Measurements from ENCODE around the gene GDF11. TPM values are rescaled to one million over a fixed set of nuclear protein-coding genes. Genes with fewer than 3 reads are reported as not detected.

GDF11 gene
- total RNA-seq, 6 experiments from 2014 or later = 15.8 to 25.9 (median 16.9) TPM

GRCh38 chr12:55736780-55737580 lies 5.9 kb upstream of the GDF11 start:
- Mint-ChIP-seq H3K27me3 (ENCODE audit: insufficient read depth) (peaks cover 2% of the 10 kb centered on the region; the same call in 1 of the 2 replicates), H3K4me1 (ENCODE audit: low read depth) (peaks cover 30% of the 10 kb centered on the region), H3K4me3 (peak overlapping the region; percentile 90), H3K27ac (peak overlapping the region; percentile 88), H3K9me3 (no peaks in the 10 kb centered on the region), H3K36me3 (ENCODE audit: low read depth) (no peaks in the 10 kb centered on the region)
- DNase-seq = peak; percentile 72
- TF ChIP-seq CTCF (IDR thresholded peaks at IDR 0.05) = peak; percentile 90

GRCh38 chr12:55737581-55738122 lies 5.3 kb upstream of the GDF11 start:
- no peaks in the 10 kb centered on the region for H3K36me3 Mint-ChIP-seq (ENCODE audit: low read depth)
- H3K27me3 Mint-ChIP-seq (ENCODE audit: insufficient read depth) = peaks cover 2% of the 10 kb centered on the region; the same call in 1 of the 2 replicates
- H3K9me3 Mint-ChIP-seq = no peaks in the 10 kb centered on the region
- DNase-seq = no peak
- TF ChIP-seq CTCF (IDR thresholded peaks at IDR 0.05) = 0 out of 2 replicates have a peak, but pooled peaks have one; percentile 44
- peak overlapping the region; percentile 88 for H3K27ac Mint-ChIP-seq
- peak overlapping the region; percentile 90 for H3K4me3 Mint-ChIP-seq
- H3K4me1 Mint-ChIP-seq (ENCODE audit: low read depth) = peaks cover 37% of the 10 kb centered on the region

DNA sequence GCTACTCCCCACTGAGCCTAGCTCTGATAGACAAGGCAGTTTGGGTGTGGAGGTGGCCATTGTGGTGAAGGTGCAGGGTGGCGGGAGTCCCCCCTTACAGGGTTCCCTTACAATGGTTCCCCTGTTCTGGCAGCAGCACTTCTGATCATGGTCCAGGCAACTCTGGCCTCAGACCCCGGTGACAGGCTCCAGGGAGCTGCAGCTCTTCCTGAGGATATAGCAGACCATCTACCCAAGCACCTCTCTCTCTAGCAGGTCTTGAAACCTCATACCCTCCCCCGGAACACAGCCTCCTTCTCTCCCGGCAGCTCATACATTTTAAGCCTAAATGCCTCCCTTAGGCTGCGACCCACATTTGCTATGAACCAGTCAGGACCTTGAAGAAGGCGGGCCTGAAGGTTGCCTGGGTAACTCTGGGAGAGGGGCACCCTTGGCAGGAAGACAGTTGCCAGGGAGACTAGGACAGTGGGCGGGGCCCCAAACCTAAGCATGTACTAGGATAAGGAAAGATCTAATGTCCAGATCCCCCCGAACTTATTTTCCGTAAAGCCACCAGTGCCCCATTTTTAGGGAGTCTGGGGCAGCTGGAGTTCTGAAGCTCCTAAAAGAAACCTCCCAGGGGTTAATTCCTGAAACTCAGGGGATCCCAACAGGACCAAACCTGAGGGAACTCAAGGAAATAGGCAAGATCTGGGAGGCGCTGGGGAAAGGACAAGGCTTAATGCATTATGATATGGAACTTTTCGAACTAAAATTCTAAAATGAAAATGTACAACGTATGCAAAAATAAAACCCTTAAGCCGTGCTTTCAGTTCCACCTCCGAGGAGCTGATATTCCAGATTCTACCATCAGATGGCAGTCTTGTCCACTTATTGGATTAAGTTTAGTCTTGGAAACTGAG lies 4.5 kb upstream of the GDF11 start:
- H3K4me3 Mint-ChIP-seq = peak overlapping the region; percentile 90

GRCh38 chr12:55739025-55739378 lies 3.9 kb upstream of the GDF11 start:
- TF ChIP-seq CTCF (IDR thresholded peaks at IDR 0.05) = no peak; the same call in none of the 2 replicates
- Mint-ChIP-seq H3K27ac (no peak overlapping the region), H3K9me3 (no peaks in the 10 kb centered on the region), H3K27me3 (ENCODE audit: insufficient read depth) (peaks cover 2% of the 10 kb centered on the region), H3K4me1 (ENCODE audit: low read depth) (peaks cover 41% of the 10 kb centered on the region), H3K36me3 (ENCODE audit: low read depth) (no peaks in the 10 kb centered on the region), H3K4me3 (peak overlapping the region; percentile 90; the same call in 1 of the 2 replicates)
- DNase-seq = no peak

More for the DNA sequence above, 4.5 kb upstream of the GDF11 start:
- TF ChIP-seq CTCF (IDR thresholded peaks at IDR 0.05) = peak; percentile 94
- Mint-ChIP-seq H3K27me3 (ENCODE audit: insufficient read depth) (peaks cover 2% of the 10 kb centered on the region; the same call in 1 of the 2 replicates), H3K4me1 (ENCODE audit: low read depth) (peaks cover 40% of the 10 kb centered on the region), H3K36me3 (ENCODE audit: low read depth) (no peaks in the 10 kb centered on the region), H3K9me3 (no peaks in the 10 kb centered on the region), H3K27ac (peak overlapping the region; percentile 88)
- DNase-seq = peak; percentile 74

DNA sequence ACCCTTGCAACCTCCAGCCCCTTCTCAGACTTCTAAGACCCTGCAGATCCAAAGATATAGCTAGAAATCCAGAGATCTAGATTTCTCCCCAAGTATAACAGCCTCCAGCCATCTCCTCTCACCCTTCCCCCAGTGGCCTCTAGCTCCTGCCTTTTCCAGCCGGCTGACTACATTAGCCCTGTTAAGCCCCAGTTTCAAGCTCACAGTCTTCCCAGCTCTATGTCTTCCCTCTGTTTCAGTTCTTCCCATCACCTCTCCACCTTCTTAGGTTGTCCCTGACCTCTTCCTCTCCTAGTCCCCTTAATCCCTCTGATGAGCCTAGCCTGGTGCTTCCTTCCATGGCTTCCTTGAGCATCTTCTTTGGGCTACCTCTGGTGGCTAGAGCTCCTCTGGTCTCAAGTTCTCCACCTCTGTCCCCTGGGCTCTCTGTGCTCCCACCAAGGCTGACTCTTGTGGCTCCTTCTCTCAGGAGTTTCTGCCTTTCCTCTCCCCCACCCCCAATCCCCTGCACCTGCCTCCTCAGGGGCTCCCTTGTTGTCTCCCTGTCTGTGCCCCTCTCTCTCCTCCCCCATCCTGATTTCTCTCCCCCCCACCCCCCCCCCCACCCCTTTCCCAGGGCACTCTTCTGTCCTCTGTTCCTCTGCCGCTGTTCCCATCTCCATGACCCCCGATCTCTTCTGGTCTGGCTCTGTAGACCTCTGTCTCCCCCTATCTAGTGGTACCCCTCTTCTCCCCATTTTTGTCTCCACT lies 816 bp upstream of the GDF11 start:
- Mint-ChIP-seq H3K4me1 (ENCODE audit: low read depth) (peaks cover 57% of the 10 kb centered on the region), H3K36me3 (ENCODE audit: low read depth) (no peaks in the 10 kb centered on the region)
- TF ChIP-seq CTCF (IDR thresholded peaks at IDR 0.05) = no peak

More for the DNA sequence above, 816 bp upstream of the GDF11 start:
- DNase-seq = no peak
- H3K27me3 Mint-ChIP-seq (ENCODE audit: insufficient read depth) = no peaks in the 10 kb centered on the region; the same call in 1 of the 2 replicates
- H3K27ac Mint-ChIP-seq = peak overlapping the region; percentile 61
- peak overlapping the region; percentile 86 for H3K4me3 Mint-ChIP-seq
- no peaks in the 10 kb centered on the region for H3K9me3 Mint-ChIP-seq

All from HFFc6 (cell line).